Measurements from ENCODE around the gene SMARCA1. TPM values are rescaled to one million over a fixed set of nuclear protein-coding genes. Genes with fewer than 3 reads are reported as not detected.

Gene SMARCA1
- total and polyA plus RNA-seq, 2 of the 13 experiments (the other 11 are each of a cell fraction or from before 2014, with no cell fraction given) = 97.7 to 145 TPM

DNA sequence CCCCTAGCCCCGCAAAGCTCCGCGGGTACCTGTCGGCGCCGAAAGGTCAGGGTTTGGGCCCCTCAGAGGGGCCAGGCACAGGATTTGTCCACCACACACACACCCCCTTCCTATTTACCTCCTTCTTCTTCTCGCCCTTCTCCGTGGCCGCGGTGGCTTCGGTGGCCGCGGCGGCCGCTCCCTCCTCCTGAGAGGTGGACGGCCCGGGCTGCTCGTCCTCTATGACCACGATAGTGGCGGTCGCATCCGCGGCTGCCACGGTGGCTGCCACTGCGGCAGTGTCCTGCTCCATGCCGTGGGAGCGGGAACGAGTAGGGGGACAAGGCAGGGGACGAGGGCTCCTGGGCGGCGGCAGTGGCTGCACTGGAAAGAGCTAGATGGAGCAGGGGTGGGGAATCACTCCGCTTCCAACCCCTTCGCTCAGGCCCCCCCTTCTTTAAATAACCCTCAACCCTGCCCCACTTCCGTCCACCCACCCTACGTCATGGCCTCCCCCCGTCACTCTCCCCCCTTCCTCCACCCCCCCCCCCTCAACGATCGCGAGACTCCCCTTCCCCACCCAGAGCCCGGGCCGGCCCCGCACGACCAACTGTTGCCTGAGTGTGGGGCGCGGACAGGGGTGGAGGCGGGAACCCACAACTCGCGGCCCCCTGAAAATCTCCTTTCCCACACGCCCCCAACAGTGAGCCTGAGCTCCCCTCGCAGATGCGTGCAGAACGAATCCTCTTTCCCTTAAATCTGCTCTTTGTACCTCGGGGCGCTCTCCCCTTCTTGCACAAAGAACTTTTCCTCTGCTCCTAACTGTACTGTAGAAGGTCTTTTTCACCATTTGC lies at the start of gene SMARCA1 (continued):
- TF ChIP-seq ZGPAT (CRISPR knock-in tag; IDR thresholded peaks at IDR 0.05) = no peak
- peak; percentile 96 for TF ChIP-seq AGO2 (optimal IDR thresholded peaks at IDR 0.05; ENCODE audit: low read depth, low read length)
- TF ChIP-seq ZMYM4 (CRISPR knock-in tag; IDR thresholded peaks at IDR 0.05) = peak; percentile 53; the same call in 1 of the 2 replicates
- TF ChIP-seq HMGXB4 (CRISPR knock-in tag; IDR thresholded peaks at IDR 0.05; ENCODE audit: borderline replicate concordance in 1 of 2, low read depth in 1 of 2) = peak in 1 of 2 experiments; percentile 18; a peak in 1 of 4 replicates
- TF ChIP-seq ZNF563 (CRISPR knock-in tag; IDR thresholded peaks at IDR 0.05) = peak; percentile 63; the same call in 1 of the 2 replicates
- TF ChIP-seq POLR2A (IDR thresholded peaks at IDR 0.05; ENCODE audit: insufficient read depth in 1 of 2, low read depth in 2 of 2, low read length in 2 of 2) = peak; percentile 94 to 96
- peak; percentile 68 for TF ChIP-seq GABPB1 (CRISPR knock-in tag; IDR thresholded peaks at IDR 0.05)
- peak; percentile 20; the same call in 1 of the 2 replicates for TF ChIP-seq ZNF607 (CRISPR knock-in tag; IDR thresholded peaks at IDR 0.05; ENCODE audit: borderline replicate concordance)
- peak; percentile 44 for TF ChIP-seq TAF15 (IDR thresholded peaks at IDR 0.05; ENCODE audit: low read depth, low read length, poor library complexity, severe bottlenecking)
- TF ChIP-seq PAX8 (CRISPR knock-in tag; IDR thresholded peaks at IDR 0.05; ENCODE audit: borderline replicate concordance) = no peak
- TF ChIP-seq, protein P1, sequence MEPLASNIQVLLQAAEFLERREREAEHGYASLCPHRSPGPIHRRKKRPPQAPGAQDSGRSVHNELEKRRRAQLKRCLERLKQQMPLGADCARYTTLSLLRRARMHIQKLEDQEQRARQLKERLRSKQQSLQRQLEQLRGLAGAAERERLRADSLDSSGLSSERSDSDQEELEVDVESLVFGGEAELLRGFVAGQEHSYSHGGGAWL (CRISPR knock-in tag; IDR thresholded peaks at IDR 0.05) = 0 out of 2 replicates have a peak, but pooled peaks have one; percentile 31
- TF ChIP-seq ZNF660 (CRISPR knock-in tag; IDR thresholded peaks at IDR 0.05; ENCODE audit: borderline replicate concordance, low read depth) = no peak
- TF ChIP-seq ZNF30 (CRISPR knock-in tag; IDR thresholded peaks at IDR 0.05) = 0 out of 2 replicates have a peak, but pooled peaks have one; percentile 39
- TF ChIP-seq, protein P2, sequence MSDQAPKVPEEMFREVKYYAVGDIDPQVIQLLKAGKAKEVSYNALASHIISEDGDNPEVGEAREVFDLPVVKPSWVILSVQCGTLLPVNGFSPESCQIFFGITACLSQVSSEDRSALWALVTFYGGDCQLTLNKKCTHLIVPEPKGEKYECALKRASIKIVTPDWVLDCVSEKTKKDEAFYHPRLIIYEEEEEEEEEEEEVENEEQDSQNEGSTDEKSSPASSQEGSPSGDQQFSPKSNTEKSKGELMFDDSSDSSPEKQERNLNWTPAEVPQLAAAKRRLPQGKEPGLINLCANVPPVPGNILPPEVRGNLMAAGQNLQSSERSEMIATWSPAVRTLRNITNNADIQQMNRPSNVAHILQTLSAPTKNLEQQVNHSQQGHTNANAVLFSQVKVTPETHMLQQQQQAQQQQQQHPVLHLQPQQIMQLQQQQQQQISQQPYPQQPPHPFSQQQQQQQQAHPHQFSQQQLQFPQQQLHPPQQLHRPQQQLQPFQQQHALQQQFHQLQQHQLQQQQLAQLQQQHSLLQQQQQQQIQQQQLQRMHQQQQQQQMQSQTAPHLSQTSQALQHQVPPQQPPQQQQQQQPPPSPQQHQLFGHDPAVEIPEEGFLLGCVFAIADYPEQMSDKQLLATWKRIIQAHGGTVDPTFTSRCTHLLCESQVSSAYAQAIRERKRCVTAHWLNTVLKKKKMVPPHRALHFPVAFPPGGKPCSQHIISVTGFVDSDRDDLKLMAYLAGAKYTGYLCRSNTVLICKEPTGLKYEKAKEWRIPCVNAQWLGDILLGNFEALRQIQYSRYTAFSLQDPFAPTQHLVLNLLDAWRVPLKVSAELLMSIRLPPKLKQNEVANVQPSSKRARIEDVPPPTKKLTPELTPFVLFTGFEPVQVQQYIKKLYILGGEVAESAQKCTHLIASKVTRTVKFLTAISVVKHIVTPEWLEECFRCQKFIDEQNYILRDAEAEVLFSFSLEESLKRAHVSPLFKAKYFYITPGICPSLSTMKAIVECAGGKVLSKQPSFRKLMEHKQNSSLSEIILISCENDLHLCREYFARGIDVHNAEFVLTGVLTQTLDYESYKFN (CRISPR knock-in tag; conservative IDR thresholded peaks at IDR 0.05) = peak; percentile 9; the same call in 1 of the 2 replicates
- TF ChIP-seq ISL2 (CRISPR knock-in tag; IDR thresholded peaks at IDR 0.05) = 0 out of 2 replicates have a peak, but pooled peaks have one; percentile 26
- TF ChIP-seq MAZ (IDR thresholded peaks at IDR 0.05; ENCODE audit: borderline replicate concordance, low read depth, low read length) = peak; percentile 75; the same call in 1 of the 2 replicates
- TF ChIP-seq MAZ (CRISPR knock-in tag; IDR thresholded peaks at IDR 0.05; ENCODE audit: low read depth) = peak; percentile 50; the same call in 1 of the 2 replicates
- no peak for TF ChIP-seq ZNF451 (CRISPR knock-in tag; IDR thresholded peaks at IDR 0.05)
- TF ChIP-seq KDM5B (CRISPR knock-in tag; IDR thresholded peaks at IDR 0.05; ENCODE audit: borderline replicate concordance) = peak; percentile 27; the same call in 1 of the 2 replicates
- peak; percentile 44 for TF ChIP-seq HNRNPLL (IDR thresholded peaks at IDR 0.05; ENCODE audit: low read depth, low read length, poor library complexity, severe bottlenecking)
